Skin epidermis (tissue), 12 donors: ENCODE measurements around the gene CFAP141.
A peak's percentile ranks its signal among the peaks of the same experiment; 100 is the strongest.
"Not testable (repeated sequence)": the region's sequence is repeated elsewhere in the genome, so short reads cannot be mapped to it uniquely, and the experiment has no call there.

Experiments used
- H3K27ac ChIP-seq, 21 experiments: fragments of 200-600 bp; sonication (generic) in 11 of 21; one replicate each; pipeline ENCODE4 v1.5.0; 2020; ENCODE audit warnings: mild to moderate bottlenecking in 3 of 21, inconsistent platforms in 2 of 21, moderate library complexity in 2 of 21
- H3K4me3 ChIP-seq, 7 experiments: fragments of 200-600 bp; sonication (generic) in 2 of 7; one replicate each; pipeline ENCODE4 v1.5.0; 2020; ENCODE audit warnings: inconsistent platforms in 2 of 7, mild to moderate bottlenecking in 2 of 7, moderate library complexity in 1 of 7

The CFAP141 gene

GRCh38 chr1:154206196-154206595 is at the start of gene CFAP141:
Gene CFAP141, minus strand, starts transcription at chr1:154206333. Its CDS starts 26 bp downstream, at chr1:154206307.
- Histone ChIP-seq H3K27ac (no peak within 1 kb of the TSS), H3K4me3 (no peak within 1 kb of the TSS)

GRCh38 chr1:154253671-154254070 is 47.5 kb upstream of the CFAP141 start:
- no peak overlapping the region for H3K4me3 ChIP-seq
- H3K27ac ChIP-seq = no peak overlapping the region

DNA sequence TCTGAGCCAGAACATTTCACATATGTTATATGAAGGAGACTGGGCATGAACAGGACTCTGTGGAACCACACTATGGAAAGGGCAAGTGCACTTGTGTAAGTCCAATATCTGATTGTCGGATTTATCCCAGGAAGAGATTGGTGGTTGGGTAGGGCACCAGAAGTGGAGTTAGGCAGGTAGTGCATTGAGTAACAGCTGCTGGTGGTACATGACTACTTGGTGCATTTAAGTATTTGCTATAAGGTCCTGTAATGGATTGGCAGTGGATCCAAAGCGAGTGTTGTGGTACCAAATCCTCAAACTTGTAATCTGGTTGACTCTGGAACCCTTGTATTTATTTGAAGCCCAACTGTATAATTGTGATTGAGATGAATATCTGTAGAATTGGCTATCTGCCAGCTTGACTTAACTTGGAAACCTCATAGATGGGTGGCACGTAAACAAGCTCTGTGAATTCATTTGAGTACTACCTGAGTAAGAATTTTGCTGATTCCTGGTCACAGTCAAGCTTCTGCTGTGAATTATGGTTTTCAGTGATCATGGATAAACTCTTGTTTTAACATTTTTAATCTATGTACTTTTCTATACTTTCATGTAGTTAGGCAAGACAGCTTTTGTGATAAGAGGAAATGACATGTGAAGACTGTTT is 35.7 kb upstream of the CFAP141 start:
- Histone ChIP-seq H3K4me3 (no peak overlapping the region), H3K27ac (no peak overlapping the region)

- H3K27ac ChIP-seq = no peak overlapping the region
These were observed 34.2 kb upstream of the CFAP141 start for GRCh38 chr1:154240294-154240833.

DNA sequence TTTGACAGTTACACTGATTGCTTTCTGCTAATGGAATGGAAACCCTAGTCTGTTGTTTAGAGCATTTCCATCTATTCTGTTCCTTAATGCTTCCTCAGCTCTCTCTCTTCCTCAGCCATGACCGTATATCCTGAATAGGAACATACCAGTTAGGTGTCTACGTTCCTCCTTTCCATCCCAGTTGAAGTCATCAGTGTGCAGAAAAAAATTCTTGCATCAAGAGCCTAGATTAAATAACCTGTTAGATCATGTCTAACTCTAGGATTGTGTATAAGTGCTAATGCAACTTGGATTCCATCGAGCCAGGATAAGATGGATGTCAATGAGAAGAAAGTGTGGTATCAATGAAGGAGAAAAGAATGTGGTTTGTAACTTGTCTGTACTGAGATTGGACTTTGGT is 33.4 kb upstream of the CFAP141 start:
- no peak overlapping the region for H3K27ac ChIP-seq
- no peak overlapping the region for H3K4me3 ChIP-seq

More at GRCh38 chr1:154240294-154240833, 34.2 kb upstream of the CFAP141 start:
- no peak overlapping the region for H3K4me3 ChIP-seq

DNA sequence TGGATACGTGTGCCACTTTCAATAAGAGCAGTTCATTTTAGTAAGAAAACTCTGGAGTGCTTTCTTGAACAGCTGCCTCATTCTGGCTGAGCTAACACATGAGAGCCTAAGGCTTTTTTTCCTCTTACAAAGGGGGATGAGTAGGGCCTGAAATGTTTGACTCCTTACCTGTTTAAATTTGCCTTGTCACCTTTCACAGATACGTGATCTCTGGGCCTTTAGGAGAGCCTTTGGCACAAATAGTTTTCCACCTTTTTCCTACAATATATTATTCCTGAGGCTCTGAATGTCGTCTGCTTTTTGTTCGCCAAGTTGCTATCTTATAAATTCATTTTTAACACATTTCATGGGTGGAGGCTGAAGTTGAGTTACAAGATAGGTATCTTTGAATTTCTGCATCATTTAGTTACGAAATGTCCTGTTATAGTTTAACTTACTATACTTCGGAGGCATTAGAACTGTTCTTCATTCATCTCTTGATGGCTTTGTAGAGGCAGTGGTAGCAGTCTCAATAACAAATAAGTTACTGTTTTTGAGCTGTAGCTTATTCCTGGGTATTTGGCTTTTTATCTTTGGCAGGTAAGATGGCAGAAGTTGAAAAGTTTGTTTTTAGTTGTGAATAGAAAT is 31.9 kb upstream of the CFAP141 start:
- H3K27ac ChIP-seq = no peak overlapping the region
- H3K4me3 ChIP-seq = no peak overlapping the region

- Histone ChIP-seq H3K27ac (no peak overlapping the region), H3K4me3 (no peak overlapping the region)
These were observed 31.3 kb upstream of the CFAP141 start for GRCh38 chr1:154237435-154237834.

DNA sequence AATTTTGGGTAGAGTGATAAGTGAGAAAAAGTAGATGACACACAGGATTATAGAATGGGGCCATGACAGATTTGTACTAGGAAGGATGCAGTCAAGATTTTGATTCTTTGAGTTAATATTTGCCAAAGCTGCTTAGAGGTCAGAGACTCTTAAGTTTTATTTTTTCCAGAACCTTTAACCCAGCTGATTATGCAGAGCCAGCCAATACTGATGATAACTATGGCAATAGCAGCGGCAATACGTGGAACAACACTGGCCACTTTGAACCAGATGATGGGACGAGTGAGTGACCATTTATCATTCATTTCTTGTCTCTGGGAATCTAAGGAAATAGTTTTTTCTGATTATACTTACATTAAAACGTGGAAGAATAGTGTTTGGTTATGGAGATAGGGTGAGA is 30.7 kb upstream of the CFAP141 start:
- Histone ChIP-seq H3K4me3 (no peak overlapping the region), H3K27ac (no peak overlapping the region)

GRCh38 chr1:154233127-154233526 is 27.0 kb upstream of the CFAP141 start:
- H3K4me3 ChIP-seq, H3K27ac ChIP-seq: not testable (repeated sequence)

GRCh38 chr1:154231112-154231511 is 25.0 kb upstream of the CFAP141 start:
- H3K4me3 ChIP-seq, H3K27ac ChIP-seq: not testable (repeated sequence)

GRCh38 chr1:154225370-154225769 is 19.2 kb upstream of the CFAP141 start:
- H3K27ac ChIP-seq = peak overlapping the region in 1 of 21 experiments; percentile 13
- H3K4me3 ChIP-seq = no peak overlapping the region

GRCh38 chr1:154223621-154224020 is 17.5 kb upstream of the CFAP141 start:
- H3K4me3 ChIP-seq = no peak overlapping the region
- peak overlapping the region in 1 of 21 experiments; percentile 7 for H3K27ac ChIP-seq

- peak overlapping the region in 2 of 21 experiments; percentile 99 to 100 for H3K27ac ChIP-seq
- peak overlapping the region in 1 of 7 experiments; percentile 78 for H3K4me3 ChIP-seq
These were observed 16.8 kb upstream of the CFAP141 start for GRCh38 chr1:154222918-154223317.

DNA sequence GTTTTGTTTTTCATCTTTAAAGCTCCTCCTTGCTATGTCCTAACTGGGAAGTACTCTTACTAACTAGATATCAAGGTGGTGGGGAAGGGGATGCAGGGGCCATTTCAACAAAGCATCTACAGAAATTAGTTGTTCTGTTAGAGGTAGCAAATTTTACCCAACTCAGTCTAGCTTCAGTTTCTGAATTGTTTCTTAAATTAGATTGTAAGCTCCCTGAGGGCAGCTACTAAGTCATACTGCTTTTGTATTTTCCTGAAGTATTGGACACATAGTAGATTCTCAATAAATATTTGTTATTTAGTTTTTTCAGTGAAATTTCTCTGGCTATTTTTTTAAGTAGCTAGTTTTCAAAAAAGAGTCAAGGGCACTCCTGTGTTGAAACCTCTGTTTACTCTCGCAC is 16.4 kb upstream of the CFAP141 start:
- peak overlapping the region in 5 of 21 experiments; percentile 97 to 100 (median 99) for H3K27ac ChIP-seq
- H3K4me3 ChIP-seq = peak overlapping the region in 3 of 7 experiments; percentile 61 to 78 (median 75)

DNA sequence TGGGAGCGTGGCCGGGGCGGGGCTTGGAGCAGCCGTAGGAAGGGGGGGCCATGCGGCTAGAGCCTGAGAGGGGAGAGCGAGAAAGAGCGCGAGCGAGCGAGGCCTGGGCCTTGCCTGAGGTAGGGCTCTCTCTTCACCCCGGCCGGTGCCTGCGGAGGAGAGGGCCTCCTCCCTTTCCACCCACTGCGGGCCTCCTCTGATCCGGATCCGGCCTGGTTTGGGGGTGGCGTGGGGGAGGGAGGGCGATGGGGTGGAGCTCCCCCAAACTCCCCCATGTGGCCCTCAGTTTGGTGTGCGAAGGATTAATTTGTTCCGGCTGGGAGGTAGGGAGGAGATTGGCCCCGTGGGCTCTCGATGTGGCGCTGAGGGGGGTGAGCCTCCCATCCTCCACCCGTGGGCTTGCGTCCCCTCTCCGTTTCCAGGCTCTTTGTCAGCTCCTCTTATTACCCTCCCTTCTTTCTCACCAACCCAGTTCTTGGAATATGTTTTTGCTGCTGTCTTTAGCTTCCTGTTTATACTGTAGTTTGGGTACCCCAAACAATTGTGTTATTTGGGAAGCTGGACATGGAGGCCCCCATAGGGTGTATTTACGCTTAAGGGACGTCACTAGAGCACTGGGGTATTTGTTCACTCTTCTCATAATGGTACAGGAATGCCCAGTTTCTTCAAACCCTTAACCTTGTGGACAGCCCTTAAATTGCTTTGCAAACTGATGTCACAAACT is 15.3 kb upstream of the CFAP141 start:
- Histone ChIP-seq H3K27ac (peak overlapping the region; percentile 96 to 100 (median 98)), H3K4me3 (peak overlapping the region; percentile 61 to 87 (median 78))

- Histone ChIP-seq H3K4me3 (peak overlapping the region; percentile 61 to 87 (median 78)), H3K27ac (peak overlapping the region; percentile 96 to 100 (median 98))
These were observed 14.8 kb upstream of the CFAP141 start for GRCh38 chr1:154220970-154221277.

- peak within 1 kb of the TSS; percentile 61 to 87 (median 78) for H3K4me3 ChIP-seq
- peak within 1 kb of the TSS; percentile 96 to 100 (median 99) for H3K27ac ChIP-seq
These were observed 14.2 kb upstream of the CFAP141 start, which contains the start of gene UBAP2L for GRCh38 chr1:154220071-154220969. Gene UBAP2L, plus strand, starts transcription at chr1:154220955. Its CDS starts 4,169 bp downstream, at chr1:154225124.

- Histone ChIP-seq H3K27ac (peak overlapping the region; percentile 77 to 100 (median 99)), H3K4me3 (peak overlapping the region; percentile 61 to 87 (median 78))
These were observed 13.4 kb upstream of the CFAP141 start for GRCh38 chr1:154219541-154219940.

DNA sequence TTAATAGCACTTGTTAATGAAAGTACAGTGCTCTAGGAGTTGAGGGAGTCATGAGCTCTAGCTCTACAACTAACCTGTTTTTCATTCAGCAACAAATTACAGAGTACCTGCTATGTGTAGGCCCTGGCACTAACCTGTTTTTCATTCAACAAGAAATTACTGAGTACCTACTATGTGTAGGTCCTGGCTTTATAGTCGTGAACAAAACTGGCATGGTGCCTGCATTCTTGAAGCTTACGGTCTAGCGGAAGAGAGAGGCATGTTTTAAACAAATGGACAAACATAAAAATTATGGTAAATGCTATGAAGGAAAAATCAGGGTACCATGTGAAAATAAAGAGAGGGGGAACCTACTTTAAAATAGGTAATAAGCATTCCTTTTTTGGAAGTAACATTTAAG is 12.4 kb upstream of the CFAP141 start:
- Histone ChIP-seq H3K27ac (peak overlapping the region in 4 of 21 experiments; percentile 99 to 100 (median 99)), H3K4me3 (peak overlapping the region in 2 of 7 experiments; percentile 67 to 87)
